ENCODE data around the gene TMCC2. TPM values are rescaled to one million over a fixed set of nuclear protein-coding genes. Genes with fewer than 3 reads are reported as not detected.
"Not testable (repeated sequence)": the region's sequence is repeated elsewhere in the genome, so short reads cannot be mapped to it uniquely, and the experiment has no call there.

The TMCC2 gene
- 10 to 100 TPM in 1 of 2 donors, 1 to 10 TPM in 1; 1.5 to 10.6 TPM for total RNA-seq

- peak; percentile 71 for DNase-seq (ENCODE audit: low spot score)
- Histone ChIP-seq H3K27me3 (replicated peaks; ENCODE audit: insufficient read depth) (no peaks in the 10 kb centered on the region), H3K36me3 (no peaks in the 10 kb centered on the region), H3K4me3 (peak within 1 kb of the TSS; percentile 40 to 44), H3K27ac (no peak within 1 kb of the TSS), H3K9me3 (no peaks in the 10 kb centered on the region), H3K4me1 (replicated peaks) (no peaks in the 10 kb centered on the region)
- intact Hi-C loops (cut with DNase I) = loop anchor here (2.0 kb wide), 1 partner anchor 29 kb away; no protein-coding TSS in a partner anchor
- TF ChIP-seq POLR2AphosphoS5 (IDR thresholded peaks at IDR 0.05) = peak; percentile 66
- TF ChIP-seq POLR2A (IDR thresholded peaks at IDR 0.05) = peak; percentile 17
- no peak for TF ChIP-seq CTCF (IDR thresholded peaks at IDR 0.05)
- WGBS = 0% methylated on average over 14 of the region's 44 CpGs
Measured at GRCh38 chr1:205227584-205228013, at the start of gene TMCC2. Gene TMCC2 (plus strand): TSS chr1:205227946. CDS start chr1:205228565, 619 bp downstream.

- Histone ChIP-seq H3K4me3 (no peak overlapping the region), H3K36me3 (no peaks in the 10 kb centered on the region), H3K27me3 (replicated peaks; ENCODE audit: insufficient read depth) (no peaks in the 10 kb centered on the region), H3K9me3 (no peaks in the 10 kb centered on the region), H3K27ac (no peak overlapping the region), H3K4me1 (replicated peaks) (no peaks in the 10 kb centered on the region)
- DNase-seq (ENCODE audit: low spot score) = no peak
- intact Hi-C loops (cut with DNase I) = no loop called here
- WGBS = 64% methylated on average over 2 of the region's 2 CpGs
- TF ChIP-seq POLR2AphosphoS5 (IDR thresholded peaks at IDR 0.05) = no peak
Measured at GRCh38 chr1:205179842-205180241, 47.9 kb upstream of the TMCC2 start.

GRCh38 chr1:205180331-205180730 lies 47.4 kb upstream of the TMCC2 start:
- H3K4me1 ChIP-seq (replicated peaks); H3K9me3 ChIP-seq; H3K27ac ChIP-seq; intact Hi-C loops (cut with DNase I); H3K4me3 ChIP-seq; H3K27me3 ChIP-seq (replicated peaks; ENCODE audit: insufficient read depth); H3K36me3 ChIP-seq; DNase-seq (ENCODE audit: low spot score): not testable (repeated sequence)
- WGBS = 73% methylated on average over 7 of the region's 7 CpGs

- DNase-seq (ENCODE audit: low spot score) = no peak
- intact Hi-C loops (cut with DNase I) = no loop called here
- 94% methylated on average over 2 of the region's 2 CpGs for WGBS
- no peaks in the 10 kb centered on the region for H3K36me3 ChIP-seq
- no peak overlapping the region for H3K27ac ChIP-seq
- H3K9me3 ChIP-seq = no peaks in the 10 kb centered on the region
- TF ChIP-seq CTCF (IDR thresholded peaks at IDR 0.05) = no peak
- no peak for TF ChIP-seq POLR2A (IDR thresholded peaks at IDR 0.05)
- no peak for TF ChIP-seq POLR2AphosphoS5 (IDR thresholded peaks at IDR 0.05)
- H3K4me1 ChIP-seq (replicated peaks) = no peaks in the 10 kb centered on the region
- no peaks in the 10 kb centered on the region for H3K27me3 ChIP-seq (replicated peaks; ENCODE audit: insufficient read depth)
- no peak overlapping the region for H3K4me3 ChIP-seq
Measured at GRCh38 chr1:205182930-205183329, 44.8 kb upstream of the TMCC2 start.

GRCh38 chr1:205183676-205184335 lies 43.9 kb upstream of the TMCC2 start:
- no peaks in the 10 kb centered on the region for H3K4me1 ChIP-seq (replicated peaks)
- no peaks in the 10 kb centered on the region for H3K36me3 ChIP-seq
- no peak for DNase-seq (ENCODE audit: low spot score)
- no peak overlapping the region for H3K4me3 ChIP-seq
- H3K27me3 ChIP-seq (replicated peaks; ENCODE audit: insufficient read depth) = no peaks in the 10 kb centered on the region
- H3K9me3 ChIP-seq = no peaks in the 10 kb centered on the region
- no peak overlapping the region for H3K27ac ChIP-seq
- 66% methylated on average over 4 of the region's 4 CpGs for WGBS
- TF ChIP-seq CTCF (IDR thresholded peaks at IDR 0.05) = no peak
- no peak for TF ChIP-seq POLR2A (IDR thresholded peaks at IDR 0.05)
- no peak for TF ChIP-seq POLR2AphosphoS5 (IDR thresholded peaks at IDR 0.05)
- intact Hi-C loops (cut with DNase I) = no loop called here

GRCh38 chr1:205186191-205186590 lies 41.6 kb upstream of the TMCC2 start:
- H3K4me3 ChIP-seq = no peak overlapping the region
- H3K36me3 ChIP-seq = no peaks in the 10 kb centered on the region
- TF ChIP-seq CTCF (IDR thresholded peaks at IDR 0.05) = no peak
- TF ChIP-seq POLR2A (IDR thresholded peaks at IDR 0.05) = no peak
- TF ChIP-seq POLR2AphosphoS5 (IDR thresholded peaks at IDR 0.05) = no peak
- H3K27me3 ChIP-seq (replicated peaks; ENCODE audit: insufficient read depth) = no peaks in the 10 kb centered on the region
- H3K4me1 ChIP-seq (replicated peaks) = no peaks in the 10 kb centered on the region
- intact Hi-C loops (cut with DNase I) = no loop called here
- no peak overlapping the region for H3K27ac ChIP-seq
- H3K9me3 ChIP-seq = no peaks in the 10 kb centered on the region
- DNase-seq (ENCODE audit: low spot score) = no peak

Measured in prostate gland (tissue), 2 donors.